Activated CD4-positive, alpha-beta T cell treated with anti-CD3 and anti-CD28 coated beads, Interleukin-2, Interleukin-4, amounts not matched to agents 100 ng/mL and 50 ng/mL, durations not matched to agents 16 hours and 8 hours (primary cell): ENCODE data around the gene ZNF264.
"Not testable (repeated sequence)": the region's sequence is repeated elsewhere in the genome, so short reads cannot be mapped to it uniquely, and the experiment has no call there.

Source experiments
- DNase-seq: peaks from one replicate; pipeline ENCODE4 v3.0.0-alpha.2; 2020; ENCODE audit warnings: low spot score

ZNF264 gene

GRCh38 chr19:57245959-57246358, 54.7 kb downstream of the ZNF264 start:
- no peak for DNase-seq

- no peak for DNase-seq
Measured at GRCh38 chr19:57248646-57249045, 57.3 kb downstream of the ZNF264 start.

DNA sequence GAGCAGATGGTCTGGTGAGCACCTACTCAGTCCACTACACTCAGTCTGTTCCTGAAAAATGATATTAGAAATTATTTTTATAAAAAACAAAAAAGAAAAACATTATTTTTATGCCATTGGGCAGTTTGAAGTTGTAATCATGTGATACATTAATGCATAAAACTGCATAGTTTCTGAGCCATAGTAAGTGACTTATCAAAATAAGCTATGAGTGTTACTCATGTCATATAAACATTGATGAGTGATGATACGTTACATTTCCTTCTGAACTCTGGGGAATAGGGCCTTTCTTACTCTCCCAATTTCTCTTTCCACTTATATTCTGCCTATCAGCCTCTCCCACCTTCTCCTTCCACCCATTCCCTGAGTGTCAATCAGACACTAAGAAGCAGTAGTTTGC, 58.0 kb downstream of the ZNF264 start:
- DNase-seq: no peak

DNA sequence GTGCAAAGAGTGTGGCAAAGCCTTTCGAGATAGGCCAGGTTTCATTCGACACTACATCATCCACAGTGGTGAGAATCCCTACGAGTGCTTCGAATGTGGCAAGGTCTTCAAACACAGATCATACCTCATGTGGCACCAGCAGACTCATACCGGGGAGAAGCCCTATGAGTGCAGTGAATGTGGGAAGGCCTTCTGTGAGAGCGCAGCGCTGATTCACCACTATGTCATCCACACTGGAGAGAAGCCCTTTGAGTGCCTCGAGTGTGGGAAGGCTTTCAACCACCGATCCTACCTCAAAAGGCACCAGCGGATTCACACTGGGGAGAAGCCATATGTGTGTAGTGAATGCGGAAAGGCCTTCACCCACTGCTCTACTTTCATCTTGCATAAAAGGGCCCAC, 62.5 kb downstream of the ZNF264 start:
- not testable (repeated sequence) for DNase-seq

GRCh38 chr19:57262044-57262443, 70.7 kb downstream of the ZNF264 start:
- no peak for DNase-seq

DNA sequence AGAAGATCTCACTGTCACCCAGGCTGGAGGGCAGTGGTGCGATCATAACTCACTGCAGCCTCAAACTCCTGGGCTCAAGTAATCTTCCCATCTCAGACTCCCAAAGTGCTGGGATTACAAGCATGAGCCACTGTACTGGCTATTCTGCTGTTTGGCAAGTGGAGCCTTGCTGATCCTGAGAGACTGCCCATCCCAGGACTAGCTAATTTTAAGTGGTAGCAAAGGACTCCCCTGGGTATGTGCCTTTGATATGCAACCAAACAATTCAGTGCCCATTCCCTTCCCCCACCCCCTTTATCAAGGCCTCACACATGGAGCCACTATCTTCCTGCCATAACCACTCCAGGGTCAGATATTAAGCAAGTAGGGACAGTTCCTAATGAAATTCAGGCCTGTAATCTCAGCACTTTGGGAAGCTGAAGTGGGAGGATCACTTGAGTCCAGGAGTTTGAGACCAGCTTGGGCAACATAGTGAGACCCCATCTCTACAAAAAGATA, 72.0 kb downstream of the ZNF264 start:
- no peak for DNase-seq

DNA sequence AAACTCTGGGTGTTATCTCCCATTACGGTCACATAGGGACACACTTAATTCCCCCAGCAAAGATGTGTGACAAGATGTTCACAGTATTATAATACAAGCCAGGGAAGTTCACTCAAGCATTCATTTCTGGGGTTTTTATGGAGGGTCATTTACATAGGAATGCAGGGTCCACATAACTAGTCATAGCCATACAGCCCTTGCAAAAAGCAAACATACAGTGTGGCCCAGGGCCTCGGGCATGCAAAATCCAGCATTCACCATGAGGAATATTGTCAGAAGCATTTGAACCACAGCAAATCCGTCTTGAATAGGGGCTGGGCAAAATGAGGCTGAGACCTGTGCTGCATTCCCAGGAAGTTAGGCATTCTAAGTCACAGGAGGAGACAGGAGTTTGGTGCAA, 76.0 kb downstream of the ZNF264 start:
- DNase-seq: no peak

- no peak for DNase-seq
Measured at GRCh38 chr19:57269515-57270250, 78.4 kb downstream of the ZNF264 start.

- no peak for DNase-seq
Measured at GRCh38 chr19:57271280-57271679, 80.0 kb downstream of the ZNF264 start.
